ENCODE data around the gene FGFBP3. TPM values are rescaled to one million over a fixed set of nuclear protein-coding genes. Genes with fewer than 3 reads are reported as not detected.

FGFBP3 gene
- 1.3 TPM for total RNA-seq

GRCh38 chr10:91909117-91909677, at the start of gene FGFBP3:
TSS of gene FGFBP3 (minus strand) at chr10:91909486. CDS start at chr10:91908969, 517 bp downstream.

DNA sequence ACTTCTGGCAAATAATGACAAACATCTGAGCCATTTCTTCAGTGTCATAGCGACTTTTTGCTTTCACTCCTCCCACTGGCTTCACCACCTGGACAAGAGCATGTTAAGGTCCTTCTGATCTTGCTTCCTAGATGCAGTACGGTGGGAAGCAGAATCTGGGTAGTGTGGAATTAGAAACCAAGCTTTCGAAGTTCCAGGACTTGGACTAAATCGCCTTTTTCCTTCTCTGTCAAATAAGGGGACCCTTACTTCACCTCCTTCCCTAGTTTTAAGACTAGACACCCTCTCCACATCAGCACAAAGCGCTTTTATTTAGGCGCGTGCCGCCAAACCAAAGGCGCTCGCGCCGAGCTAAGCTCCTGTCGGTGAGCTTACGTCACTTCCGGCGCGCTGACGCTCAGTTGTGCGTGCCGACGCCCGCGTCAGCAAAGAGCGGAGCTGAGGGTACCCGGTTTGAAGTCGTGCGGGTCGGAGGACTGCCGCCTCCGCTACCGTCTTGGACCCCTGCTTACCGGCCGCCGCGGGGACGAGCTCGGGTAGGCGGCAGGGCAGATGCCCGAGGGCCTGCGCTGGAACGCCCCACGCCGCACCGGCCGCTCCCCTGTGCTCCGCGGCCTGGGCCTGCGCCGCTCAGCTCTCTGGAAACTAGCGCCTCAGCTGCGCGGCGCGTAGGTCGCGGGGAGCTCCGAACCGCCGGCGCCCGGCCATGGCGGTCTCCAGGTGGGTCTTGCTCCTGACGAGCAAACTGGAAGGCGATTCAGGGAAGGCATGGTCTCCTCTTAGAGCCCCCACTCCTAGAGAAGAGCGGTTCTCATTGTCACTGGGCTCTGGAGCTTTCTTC, 14.3 kb upstream of the FGFBP3 start, which contains the start of gene BTAF1:
BTAF1 (plus strand) TSS at position 400 of the 841 bp plus-strand sequence; CDS start at position 707, 307 bp downstream.

Small RNA genes lying within 50 kb of the gene (small RNA-seq; reads per million reads assigned to genes)
- not detected for gene AL359198.2 (ENCODE audit: low replicate concordance)

Other genes starting within 250 kb of the FGFBP3 start
- 58.8 TPM for gene TNKS2, start 111.1 kb downstream of the FGFBP3 start, total RNA-seq
- 49.8 TPM for gene BTAF1, start 14.3 kb upstream of the FGFBP3 start, total RNA-seq